ENCODE data around the gene EDARADD.

DNA sequence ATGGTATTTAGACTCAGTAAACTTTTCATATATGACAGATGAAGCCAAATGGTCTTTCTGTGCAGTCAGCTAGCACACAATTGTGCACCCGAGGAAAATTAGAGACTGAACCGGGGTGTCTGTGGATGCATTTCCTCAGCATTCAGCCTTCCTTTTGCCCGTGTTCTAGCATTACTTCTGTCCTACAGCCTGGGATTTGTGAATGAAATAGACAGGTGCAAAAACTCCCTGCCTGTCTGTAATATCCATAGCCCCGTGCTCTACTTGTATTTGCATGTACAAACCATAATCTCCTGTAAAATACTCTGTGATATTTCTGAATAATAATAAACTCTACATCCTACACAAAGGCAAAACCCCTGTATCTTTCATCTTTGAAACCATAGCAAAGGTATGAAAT is 64.9 kb downstream of the EDARADD start:
- no peak for TF ChIP-seq POLR2A (IDR thresholded peaks at IDR 0.05)
- no peak for TF ChIP-seq CTCF (IDR thresholded peaks at IDR 0.05)
